ENCODE measurements around the gene ADCK1. TPM values are rescaled to one million over a fixed set of nuclear protein-coding genes. Genes with fewer than 3 reads are reported as not detected.

ADCK1 gene
- total RNA-seq, 4 donors from 2014 or later, result 4.4 to 9.4 (median 7.5) TPM

DNA sequence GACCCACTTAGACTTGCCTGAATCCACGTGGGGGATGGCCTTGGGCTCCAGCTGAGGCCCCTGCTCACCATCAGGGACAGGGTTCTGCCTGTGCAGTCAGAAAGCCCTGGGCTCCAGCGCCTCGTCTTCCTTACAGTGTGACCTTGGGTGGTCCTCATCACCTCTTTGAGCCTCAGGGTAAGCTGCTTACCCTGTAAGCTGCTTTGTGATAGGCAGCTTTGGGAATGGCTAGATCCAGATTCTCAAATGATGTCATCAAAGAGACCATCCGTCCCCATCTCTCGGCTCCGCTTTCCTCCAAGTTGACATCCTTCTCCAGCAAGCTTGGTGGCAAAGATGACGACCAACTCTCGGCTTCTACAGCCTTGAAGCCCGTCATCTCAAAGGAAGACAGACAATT lies 127.0 kb downstream of the ADCK1 start:
- 84 to 85% methylated on average over 9 of the region's 9 CpGs for WGBS, 2 donors
- Histone ChIP-seq H3K4me1 (no peaks in the 10 kb centered on the region), H3K9me3 (no peaks in the 10 kb centered on the region), H3K36me3 (peaks cover 0 to 62% (median 0%) of the 10 kb centered on the region in 3 donors), H3K27ac (no peak overlapping the region), H3K4me3 (no peak overlapping the region), H3K27me3 (no peaks in the 10 kb centered on the region)
- no peak for DNase-seq (ENCODE audit: low spot score in 2 of 2)
- TF ChIP-seq, protein P1, sequence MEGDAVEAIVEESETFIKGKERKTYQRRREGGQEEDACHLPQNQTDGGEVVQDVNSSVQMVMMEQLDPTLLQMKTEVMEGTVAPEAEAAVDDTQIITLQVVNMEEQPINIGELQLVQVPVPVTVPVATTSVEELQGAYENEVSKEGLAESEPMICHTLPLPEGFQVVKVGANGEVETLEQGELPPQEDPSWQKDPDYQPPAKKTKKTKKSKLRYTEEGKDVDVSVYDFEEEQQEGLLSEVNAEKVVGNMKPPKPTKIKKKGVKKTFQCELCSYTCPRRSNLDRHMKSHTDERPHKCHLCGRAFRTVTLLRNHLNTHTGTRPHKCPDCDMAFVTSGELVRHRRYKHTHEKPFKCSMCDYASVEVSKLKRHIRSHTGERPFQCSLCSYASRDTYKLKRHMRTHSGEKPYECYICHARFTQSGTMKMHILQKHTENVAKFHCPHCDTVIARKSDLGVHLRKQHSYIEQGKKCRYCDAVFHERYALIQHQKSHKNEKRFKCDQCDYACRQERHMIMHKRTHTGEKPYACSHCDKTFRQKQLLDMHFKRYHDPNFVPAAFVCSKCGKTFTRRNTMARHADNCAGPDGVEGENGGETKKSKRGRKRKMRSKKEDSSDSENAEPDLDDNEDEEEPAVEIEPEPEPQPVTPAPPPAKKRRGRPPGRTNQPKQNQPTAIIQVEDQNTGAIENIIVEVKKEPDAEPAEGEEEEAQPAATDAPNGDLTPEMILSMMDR (IDR thresholded peaks at IDR 0.05), result no peak
- TF ChIP-seq POLR2A (IDR thresholded peaks at IDR 0.05) (no peak), EP300 (IDR thresholded peaks at IDR 0.05) (no peak)

DNA sequence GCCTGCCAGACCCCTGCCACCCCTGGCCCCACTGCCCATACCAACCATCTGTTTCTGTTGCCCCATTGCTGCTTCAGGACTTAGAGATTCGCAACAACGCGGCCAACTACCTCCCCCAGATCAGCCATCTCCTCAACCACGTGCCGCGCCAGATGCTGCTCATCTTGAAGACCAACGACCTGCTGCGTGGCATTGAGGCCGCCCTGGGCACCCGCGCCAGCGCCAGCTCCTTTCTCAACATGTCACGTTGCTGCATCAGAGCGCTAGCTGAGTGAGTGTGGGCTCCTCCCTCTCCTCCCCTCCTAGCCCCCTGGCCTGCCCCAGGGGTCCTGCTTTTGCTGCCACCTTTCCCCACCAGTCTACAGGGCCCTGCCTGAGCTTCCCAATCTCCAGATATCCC lies 131.5 kb downstream of the ADCK1 start:
- Histone ChIP-seq H3K27ac (no peak overlapping the region), H3K27me3 (no peaks in the 10 kb centered on the region), H3K4me1 (no peaks in the 10 kb centered on the region), H3K4me3 (no peak overlapping the region), H3K36me3 (peaks cover 0 to 84% (median 7%) of the 10 kb centered on the region in 3 donors), H3K9me3 (peaks cover 0 to 7% (median 0%) of the 10 kb centered on the region in 4 donors)
- 95 to 96% methylated on average over 14 of the region's 14 CpGs for WGBS, 2 donors
- TF ChIP-seq, protein P1 (IDR thresholded peaks at IDR 0.05), result no peak
- no peak for DNase-seq (ENCODE audit: low spot score in 2 of 2)

- Histone ChIP-seq H3K4me1 (no peaks in the 10 kb centered on the region), H3K36me3 (peaks cover 0 to 71% (median 7%) of the 10 kb centered on the region in 3 donors), H3K27me3 (no peaks in the 10 kb centered on the region), H3K27ac (no peak overlapping the region), H3K9me3 (peaks cover 0 to 18% (median 0%) of the 10 kb centered on the region in 4 donors), H3K4me3 (no peak overlapping the region)
- no peak for DNase-seq (ENCODE audit: low spot score in 2 of 2)
- TF ChIP-seq POLR2A (IDR thresholded peaks at IDR 0.05) (no peak), EP300 (IDR thresholded peaks at IDR 0.05) (no peak)
- TF ChIP-seq, protein P1 (IDR thresholded peaks at IDR 0.05), result no peak
- 94% methylated on average over 4 of the region's 4 CpGs for WGBS, 2 donors
Observed at GRCh38 chr14:77936138-77936639, 136.3 kb downstream of the ADCK1 start.

DNA sequence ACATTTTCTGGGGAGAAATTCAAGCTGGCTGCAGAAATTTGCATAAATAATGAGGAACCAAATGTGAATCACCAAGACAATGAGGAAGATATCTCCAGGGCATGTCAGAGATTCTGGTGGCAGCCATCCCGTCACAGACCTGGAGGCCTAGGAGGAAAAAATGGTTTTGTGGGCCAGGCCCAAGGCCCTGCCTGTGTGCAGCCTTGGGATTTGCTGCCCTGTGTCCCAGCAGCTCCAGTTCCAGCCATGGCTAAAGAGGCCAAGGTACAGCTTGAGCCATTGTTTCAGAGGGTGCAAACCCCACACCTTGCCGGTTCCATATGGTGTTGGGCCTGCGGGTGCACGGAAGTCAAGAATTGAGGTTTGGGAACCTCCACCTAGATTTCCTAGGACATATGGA lies 147.5 kb downstream of the ADCK1 start:
- 72 to 92% methylated on average over 4 of the region's 4 CpGs for WGBS, 2 donors
- TF ChIP-seq, protein P1 (IDR thresholded peaks at IDR 0.05), result no peak
- TF ChIP-seq POLR2A (IDR thresholded peaks at IDR 0.05), result no peak
- no peak for TF ChIP-seq EP300 (IDR thresholded peaks at IDR 0.05)
- Histone ChIP-seq H3K27ac (no peak overlapping the region), H3K27me3 (no peaks in the 10 kb centered on the region), H3K4me1 (no peaks in the 10 kb centered on the region), H3K4me3 (no peak overlapping the region), H3K9me3 (peaks cover 0 to 17% (median 0%) of the 10 kb centered on the region in 4 donors), H3K36me3 (no peaks in the 10 kb centered on the region)
- DNase-seq (ENCODE audit: low spot score in 2 of 2), result no peak

GRCh38 chr14:77950371-77951063 lies 150.6 kb downstream of the ADCK1 start:
- H3K27me3 ChIP-seq, result no peaks in the 10 kb centered on the region
- H3K36me3 ChIP-seq, result no peaks in the 10 kb centered on the region
- no peaks in the 10 kb centered on the region for H3K4me1 ChIP-seq
- no peak for TF ChIP-seq POLR2A (IDR thresholded peaks at IDR 0.05)
- TF ChIP-seq, protein P1 (IDR thresholded peaks at IDR 0.05), result no peak
- no peak for TF ChIP-seq EP300 (IDR thresholded peaks at IDR 0.05)
- H3K9me3 ChIP-seq, result peaks cover 0 to 11% (median 0%) of the 10 kb centered on the region in 4 donors
- H3K4me3 ChIP-seq, result no peak overlapping the region
- DNase-seq (ENCODE audit: low spot score in 2 of 2), result no peak
- 42 to 59% methylated on average over 5 of the region's 5 CpGs for WGBS, 2 donors
- H3K27ac ChIP-seq, result no peak overlapping the region
